ENCODE data around the gene TAS2R3.

The TAS2R3 gene

DNA sequence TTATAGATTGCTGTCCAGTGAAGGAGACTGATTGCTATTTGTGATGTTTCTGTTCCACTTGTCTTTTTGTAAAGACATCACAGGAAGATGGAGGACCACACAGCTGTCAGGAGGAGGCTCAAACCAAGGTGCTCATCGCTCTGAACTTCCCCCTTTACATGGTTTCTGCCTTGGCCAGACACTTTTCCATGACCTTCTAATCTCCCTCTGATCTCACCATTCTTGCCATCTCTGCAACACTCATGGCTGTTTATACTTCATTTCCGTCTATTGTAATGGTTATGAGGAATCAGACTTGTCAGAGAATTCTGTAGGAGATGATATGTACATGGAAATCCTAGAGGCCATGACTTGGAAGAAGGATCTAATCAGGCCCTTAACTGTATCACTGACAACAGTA is 24.4 kb downstream of the TAS2R3 start:
- DNase-seq, result no peak

DNA sequence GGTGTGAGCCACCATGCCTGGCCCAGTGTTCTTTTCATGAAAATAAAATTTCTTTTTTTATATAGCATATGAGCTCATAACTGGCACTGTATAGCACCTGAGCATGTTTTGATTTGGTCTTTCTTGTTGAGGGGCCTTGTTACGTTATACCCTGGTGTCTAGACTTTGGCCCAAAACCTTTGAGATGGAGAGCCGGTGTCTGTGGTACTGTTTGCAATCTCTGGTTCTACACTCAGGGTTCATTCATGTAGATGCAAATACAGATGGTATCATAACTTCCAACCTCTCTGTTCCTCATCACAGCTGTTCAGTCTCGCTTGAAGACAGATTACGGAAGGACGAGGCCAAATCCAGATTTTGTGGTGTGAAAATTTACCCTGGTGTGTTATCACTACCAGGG is 26.0 kb downstream of the TAS2R3 start, which contains the start of gene TAS2R5:
TAS2R5 (plus strand) TSS at position 301 of the 400 bp plus-strand sequence. CDS start 145 bp downstream, outside the sequence.
- DNase-seq, result no peak

DNA sequence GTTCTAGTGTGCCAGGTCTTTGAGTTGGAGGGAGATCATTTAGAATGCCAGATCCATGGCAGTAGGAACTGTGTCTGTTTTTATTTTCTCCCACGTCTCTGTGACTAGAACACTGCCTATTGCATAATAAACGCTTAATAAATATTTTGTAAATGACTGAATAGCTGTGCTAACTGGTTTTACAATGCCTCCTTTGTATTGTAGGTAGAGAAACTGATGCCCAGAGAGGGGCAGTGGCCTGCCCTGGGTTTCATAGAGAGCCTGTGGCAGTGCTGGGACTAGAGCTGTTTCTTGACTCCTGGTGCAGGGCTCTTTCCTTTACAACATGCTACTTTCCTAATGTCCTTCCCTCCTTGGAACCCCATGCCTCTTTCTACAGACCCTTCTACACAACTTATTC is 28.6 kb downstream of the TAS2R3 start:
- no peak for DNase-seq
